HuH-7.5 (cell line): ENCODE measurements around the gene CASKIN2.
"Not testable (repeated sequence)": the region's sequence is repeated elsewhere in the genome, so short reads cannot be mapped to it uniquely, and the experiment has no call there.

Experiments
- DNase-seq: peaks from one replicate; pipeline ENCODE4 v3.0.0; 2011; ENCODE audit warnings: low spot score

Gene CASKIN2

DNA sequence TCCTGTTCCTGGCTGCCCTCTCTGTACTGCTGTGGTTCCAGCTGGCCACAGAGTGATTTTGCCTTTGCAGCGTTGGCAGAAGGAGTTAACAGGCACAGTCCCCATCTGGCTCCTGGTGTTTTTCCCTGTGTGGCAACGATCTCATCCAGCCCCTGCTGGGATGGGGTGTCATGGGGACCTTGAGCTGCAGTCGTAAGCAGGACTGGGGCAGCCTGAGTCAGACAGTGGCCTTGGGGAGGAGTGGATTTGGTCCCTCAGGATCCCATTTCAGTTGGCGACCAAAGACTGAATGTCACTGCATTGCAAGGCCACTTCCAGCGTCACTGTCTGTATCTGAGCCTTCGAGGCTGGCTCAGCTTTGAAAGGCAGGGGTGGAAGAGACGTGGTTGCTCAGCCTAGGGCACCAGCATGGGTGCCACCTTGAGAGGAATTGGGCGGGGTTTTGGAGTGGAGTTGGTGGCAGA lies 47.0 kb downstream of the CASKIN2 start:
- no peak for DNase-seq

DNA sequence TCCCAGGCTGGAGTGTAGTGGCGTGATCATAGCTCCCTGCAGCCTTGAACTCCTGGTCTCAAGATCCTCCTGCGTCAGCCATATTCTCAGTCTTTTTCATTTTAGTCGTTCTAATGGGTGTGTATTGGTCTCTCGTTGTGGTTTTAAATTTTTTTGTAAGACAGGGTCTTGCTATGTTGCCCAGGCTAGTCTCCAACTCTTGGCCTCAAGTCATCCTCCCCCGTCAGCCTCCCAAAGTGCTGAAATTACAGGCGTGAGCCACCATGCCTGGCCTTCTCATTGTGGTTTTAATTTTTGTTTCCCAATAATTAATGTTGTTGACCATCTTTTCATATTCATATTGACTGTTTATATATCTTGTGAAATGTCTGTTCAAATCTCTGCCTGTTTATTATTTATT lies 50.3 kb downstream of the CASKIN2 start:
- DNase-seq = no peak

DNA sequence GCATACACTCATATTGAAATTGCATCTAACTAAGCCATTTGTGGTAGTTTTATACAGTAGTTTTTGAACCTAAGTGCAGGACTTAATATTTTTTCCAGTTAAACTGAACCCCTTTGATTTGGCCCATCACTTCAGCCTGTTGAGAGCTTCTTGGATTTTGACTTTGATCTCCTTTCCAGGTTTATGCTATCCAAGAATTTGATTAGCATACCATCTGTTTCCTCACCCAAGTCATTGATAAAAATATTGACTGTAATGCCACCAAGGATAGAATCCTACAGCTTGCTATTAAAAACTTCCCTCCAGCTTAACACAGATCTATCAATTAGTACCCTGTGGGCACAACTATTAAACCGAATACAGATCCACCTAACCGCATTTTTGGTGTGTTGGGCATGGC lies 51.7 kb downstream of the CASKIN2 start:
- DNase-seq = no peak

DNA sequence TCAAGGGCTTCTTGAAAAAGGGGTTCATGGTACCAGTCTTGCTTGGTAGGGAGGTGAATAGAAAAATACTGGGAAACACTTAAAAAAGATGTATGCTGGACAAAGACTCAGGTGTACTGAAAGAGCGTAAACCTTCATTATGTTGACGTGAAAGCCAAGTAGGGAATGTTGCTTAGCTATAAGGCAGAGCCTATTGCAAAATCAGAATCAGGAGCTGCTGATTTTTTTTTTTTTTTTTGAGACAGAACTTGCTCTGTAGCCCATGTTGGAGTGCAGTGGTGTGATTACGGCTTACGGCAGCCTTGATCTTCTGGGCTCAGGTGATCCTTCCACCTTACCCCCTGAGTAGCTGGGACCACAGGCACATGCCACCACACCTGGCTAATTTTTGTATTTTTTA lies 55.0 kb downstream of the CASKIN2 start:
- no peak for DNase-seq

DNA sequence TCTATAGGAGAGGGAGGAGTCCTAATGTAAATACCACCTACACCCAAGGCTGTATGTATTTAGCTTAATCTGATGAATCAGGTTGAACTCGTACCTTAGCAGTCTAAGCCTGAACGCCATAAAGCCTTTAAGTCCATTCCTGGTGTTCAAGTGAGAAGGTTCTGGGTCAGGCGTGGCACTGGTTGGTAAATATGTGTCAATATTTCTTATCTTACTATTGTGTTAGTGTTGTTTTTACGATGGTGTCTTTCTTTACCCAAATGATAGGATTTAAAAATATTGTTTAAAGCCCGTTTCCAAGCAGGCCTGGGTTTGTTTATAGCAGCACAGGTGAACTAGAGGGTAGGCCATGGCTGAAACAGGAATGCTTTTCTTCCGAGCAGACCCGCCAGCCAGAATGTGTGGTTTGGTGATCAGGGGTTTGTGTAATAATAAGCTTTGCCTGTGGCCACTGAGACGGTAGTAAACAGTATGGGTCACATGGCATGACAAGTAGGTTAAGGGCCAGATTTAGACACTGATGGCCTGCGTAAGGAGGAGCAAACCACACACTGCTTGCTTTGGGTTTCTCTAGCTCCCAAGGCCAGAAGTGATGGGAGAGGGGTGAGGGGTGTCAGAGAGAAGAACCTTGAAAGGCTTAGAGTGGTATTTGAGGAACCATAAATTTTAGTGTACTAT lies 55.6 kb downstream of the CASKIN2 start:
- peak; percentile 65 for DNase-seq

DNA sequence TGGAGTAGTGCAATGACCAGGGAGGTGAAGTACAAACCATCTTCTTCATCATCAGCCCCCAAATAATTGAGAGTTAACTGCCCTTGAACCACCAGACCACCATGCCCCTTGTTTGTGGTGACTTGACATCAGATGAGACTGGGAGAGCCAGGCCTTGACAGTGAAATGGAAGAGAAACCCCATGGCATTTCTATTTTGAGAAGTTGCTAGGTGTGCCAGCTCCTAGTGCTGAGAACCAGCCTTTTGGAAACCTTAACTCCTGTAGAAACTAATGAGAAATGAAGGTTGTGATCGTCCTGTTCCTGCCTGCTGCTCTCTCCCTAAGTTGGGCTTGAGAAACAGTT lies 56.1 kb downstream of the CASKIN2 start:
- DNase-seq = no peak

DNA sequence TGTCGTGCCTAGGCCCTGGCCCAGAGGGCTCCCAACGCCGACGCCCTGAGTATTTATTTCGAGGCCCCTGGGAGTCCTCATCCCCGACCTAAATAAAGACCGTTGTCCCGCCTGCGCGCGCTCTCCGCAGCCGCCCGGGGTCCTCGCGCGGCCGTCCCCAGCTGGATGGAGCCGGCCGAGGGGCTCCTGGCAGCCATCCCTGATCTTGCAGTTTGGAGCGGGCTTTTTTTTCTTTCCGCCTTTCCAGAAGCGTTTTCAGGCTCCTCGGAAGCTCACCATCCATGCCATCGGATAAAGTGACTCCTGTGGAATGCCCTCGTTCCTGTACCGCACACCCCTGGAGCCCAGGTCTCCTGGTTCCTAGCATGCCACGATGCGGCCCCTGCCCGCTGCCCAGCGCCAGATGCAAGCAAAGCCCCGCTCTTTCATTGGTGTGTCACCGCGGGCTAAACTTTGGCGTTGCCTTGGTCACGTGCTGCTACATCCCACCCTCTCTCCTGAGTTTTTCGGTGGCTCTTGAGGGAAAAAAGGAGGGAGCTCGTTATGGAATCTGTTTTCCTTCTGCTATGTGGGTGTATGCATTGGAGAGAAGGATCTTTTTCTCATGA lies 58.2 kb downstream of the CASKIN2 start:
- no peak for DNase-seq

DNA sequence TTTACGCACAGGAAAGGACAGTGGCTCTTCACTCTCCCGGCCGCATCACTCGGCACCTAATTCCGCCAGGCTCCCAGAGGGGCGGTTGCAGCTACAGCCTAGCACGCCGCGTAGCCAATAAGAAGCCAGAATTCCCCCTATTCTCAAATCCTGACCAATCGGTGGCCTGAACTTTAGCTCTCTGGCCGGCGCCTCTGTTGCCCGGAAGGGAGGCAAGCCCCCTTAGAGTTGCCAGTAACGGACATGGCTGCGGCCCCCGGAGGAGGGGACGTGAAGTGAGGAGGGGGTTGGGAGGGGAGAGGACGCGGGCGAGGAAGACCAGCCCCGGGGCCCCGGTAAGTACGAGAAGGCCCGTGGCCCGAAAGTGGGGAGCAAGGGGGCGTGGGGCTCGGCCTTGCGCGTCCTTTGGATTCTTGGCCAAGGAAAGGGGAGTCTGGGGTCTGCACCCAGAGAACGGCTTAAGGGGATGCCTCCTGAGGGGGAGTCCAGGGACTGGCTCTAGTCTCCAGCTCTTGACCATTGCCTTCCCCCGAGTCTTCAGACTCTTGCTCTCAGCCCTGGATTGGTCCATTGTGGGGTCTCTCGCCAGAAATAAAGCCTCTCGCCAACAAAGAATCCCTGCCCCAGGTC lies 58.8 kb downstream of the CASKIN2 start, which contains the start of gene TMEM94:
Gene TMEM94, plus strand, starts transcription at position 219 of the 630 bp plus-strand sequence. CDS start 15,271 bp downstream, outside the sequence.
- DNase-seq = peak; percentile 91

DNA sequence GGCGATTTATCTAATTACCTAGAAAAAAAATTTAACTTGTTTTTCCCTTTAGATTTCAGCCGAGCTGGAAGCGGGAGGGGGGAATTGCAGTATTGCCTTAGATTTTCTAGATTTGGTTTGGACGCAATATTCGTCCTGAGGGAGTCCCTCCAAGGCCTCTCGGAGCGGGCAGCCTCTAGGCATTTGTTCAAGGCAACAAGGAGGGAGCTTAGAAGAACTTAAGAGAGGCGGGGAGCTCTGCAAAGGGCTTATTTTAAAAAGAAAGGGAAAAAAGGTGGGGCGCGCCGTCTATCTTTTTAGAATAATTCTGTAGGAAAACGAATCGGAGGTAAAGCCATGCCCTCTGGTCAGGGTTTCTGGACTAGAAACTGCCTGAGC lies 59.3 kb downstream of the CASKIN2 start:
- no peak for DNase-seq

DNA sequence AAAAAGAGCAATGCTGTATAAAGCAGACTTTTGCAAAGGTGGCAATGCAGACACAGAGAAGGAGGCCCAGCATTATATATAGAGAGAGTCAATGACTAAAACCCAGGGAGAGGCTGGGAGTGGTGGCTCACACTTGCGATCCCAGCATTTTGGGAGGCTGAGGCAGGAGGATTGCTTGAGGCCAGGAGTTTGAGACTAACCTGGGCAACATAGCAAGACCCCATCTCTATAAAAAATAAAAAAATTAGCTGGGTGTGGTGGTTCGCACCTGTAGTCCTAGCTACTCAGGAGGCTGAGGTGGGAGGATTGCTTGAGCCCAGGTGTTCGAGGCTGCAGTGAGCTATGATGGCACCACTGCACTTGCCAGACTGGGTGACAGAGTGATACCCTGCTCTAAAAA lies 60.7 kb downstream of the CASKIN2 start:
- DNase-seq = not testable (repeated sequence)

DNA sequence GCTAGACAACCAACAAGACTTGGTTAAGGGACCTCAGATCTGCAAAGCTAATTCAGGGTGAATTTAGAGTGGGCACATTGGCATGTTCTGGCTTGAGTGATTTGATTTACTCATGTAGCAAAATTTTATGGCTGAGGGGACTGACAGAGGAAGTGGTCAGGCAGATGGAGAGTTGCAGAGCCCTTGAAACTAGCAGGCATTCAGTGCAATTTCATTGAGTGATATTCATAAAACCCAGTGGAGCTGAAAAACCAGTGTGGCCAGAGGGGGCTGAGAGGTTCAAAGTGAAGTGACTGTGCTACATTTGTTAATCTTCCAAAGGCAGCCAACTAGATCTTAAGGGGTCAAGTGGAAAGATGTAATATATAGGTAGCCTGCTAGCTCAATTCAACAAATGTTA lies 61.1 kb downstream of the CASKIN2 start:
- DNase-seq = no peak

DNA sequence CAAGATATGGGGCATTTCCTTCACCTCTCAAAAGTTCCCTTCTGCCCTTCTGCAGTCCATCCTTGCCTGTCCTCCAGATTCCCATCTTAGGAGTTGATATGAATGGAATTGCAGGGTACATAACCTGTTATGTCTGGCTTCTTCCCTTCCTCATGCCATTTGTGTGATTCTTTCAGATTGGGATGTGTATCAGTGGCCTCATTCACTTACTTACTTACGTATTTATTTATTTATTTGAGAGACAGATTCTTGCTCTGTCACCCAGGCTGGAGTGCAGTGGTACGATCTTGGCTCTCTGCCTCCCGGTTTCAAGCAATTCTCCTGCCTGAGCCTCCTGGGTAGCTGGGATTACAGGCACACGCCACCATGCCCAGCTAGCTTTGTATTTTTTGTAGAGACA lies 65.1 kb downstream of the CASKIN2 start:
- DNase-seq = no peak
